Amniotic stem cell (primary cell): ENCODE measurements around the gene HSD17B1.
"Not testable (repeated sequence)": the region's sequence is repeated elsewhere in the genome, so short reads cannot be mapped to it uniquely, and the experiment has no call there.

Experiments used
- DNase-seq: peaks from one replicate; lab custom pipeline; 2025; lab: John Stamatoyannopoulos, UW

Gene HSD17B1

GRCh38 chr17:42548070-42548837, 4.5 kb upstream of the HSD17B1 start:
- no peak for DNase-seq

DNA sequence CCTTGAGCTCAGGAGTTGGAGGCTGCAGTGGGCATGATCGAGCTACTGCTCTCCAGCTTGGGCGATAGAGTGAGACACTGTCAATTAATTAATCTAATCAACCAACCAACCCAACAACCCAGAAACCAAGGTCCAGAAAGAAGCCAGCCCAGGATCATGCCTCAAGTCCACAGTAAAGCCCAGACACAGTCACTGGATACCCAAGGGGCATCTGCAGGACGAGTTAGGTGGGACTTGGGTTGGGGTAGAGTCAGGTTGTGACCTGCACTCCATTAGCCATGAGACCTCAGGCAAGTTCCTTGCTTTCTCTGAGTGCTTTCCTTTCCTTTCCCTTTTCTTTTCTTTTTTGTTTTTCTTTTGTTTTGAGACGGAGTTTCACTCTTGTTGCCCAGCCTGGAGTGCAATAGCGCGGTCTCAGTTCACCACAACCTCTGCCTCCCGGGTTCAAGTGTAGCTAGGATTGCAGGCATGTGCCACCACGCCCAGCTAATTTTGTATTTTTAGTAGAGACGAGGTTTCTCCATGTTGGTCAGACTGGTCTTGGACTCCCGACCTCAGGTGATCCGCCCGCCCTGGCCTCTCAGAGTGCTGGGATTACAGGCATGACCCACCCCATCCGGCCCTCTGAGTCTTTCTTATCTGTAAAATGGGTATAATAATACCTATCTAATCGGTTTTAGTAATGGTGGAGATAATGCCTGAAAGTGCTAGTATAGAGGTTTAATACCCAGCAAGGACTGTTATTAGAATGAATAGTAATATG, 3.5 kb upstream of the HSD17B1 start:
- DNase-seq, result no peak

DNA sequence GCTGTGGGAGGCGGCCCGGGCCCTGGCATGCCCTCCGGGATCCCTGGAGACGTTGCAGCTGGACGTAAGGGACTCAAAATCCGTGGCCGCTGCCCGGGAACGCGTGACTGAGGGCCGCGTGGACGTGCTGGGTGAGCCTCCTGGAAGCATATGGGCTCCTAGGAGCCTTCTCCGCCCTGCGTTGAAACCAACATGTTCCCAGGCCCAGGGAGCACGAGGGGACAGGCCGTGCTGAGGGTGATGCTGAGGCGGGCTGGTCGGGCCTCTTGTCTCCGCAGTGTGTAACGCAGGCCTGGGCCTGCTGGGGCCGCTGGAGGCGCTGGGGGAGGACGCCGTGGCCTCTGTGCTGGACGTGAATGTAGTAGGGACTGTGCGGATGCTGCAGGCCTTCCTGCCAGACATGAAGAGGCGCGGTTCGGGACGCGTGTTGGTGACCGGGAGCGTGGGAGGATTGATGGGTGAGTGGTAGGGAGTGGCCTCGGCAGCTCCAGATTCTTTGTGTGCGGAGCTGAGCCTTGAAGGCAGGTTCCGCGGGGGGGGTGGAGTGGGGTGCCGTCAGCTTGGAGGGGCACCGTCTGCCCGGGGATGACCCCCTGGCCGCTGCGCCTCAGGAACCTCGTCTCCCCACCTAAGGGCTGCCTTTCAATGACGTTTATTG, 567 bp downstream of the HSD17B1 start:
- no peak for DNase-seq

DNA sequence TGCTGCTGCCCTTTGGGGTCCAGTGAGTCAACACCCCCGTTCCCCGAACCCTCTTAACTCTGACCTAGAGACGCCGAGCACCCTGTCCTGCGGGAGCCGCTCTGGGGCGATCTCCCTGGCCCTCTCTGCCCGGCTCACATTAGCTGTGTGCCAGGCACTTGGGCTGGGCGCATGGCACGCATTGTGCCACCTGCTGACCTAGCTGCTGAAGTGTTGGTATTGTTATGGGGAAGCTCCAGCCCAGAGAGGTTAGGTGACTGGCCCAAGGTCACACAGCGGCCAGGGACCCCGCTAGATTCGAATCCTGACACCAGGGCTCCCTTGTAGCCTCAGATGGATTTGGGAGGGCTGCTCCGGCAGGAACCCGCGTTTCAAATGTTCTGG, 1.1 kb downstream of the HSD17B1 start:
- no peak for DNase-seq

DNA sequence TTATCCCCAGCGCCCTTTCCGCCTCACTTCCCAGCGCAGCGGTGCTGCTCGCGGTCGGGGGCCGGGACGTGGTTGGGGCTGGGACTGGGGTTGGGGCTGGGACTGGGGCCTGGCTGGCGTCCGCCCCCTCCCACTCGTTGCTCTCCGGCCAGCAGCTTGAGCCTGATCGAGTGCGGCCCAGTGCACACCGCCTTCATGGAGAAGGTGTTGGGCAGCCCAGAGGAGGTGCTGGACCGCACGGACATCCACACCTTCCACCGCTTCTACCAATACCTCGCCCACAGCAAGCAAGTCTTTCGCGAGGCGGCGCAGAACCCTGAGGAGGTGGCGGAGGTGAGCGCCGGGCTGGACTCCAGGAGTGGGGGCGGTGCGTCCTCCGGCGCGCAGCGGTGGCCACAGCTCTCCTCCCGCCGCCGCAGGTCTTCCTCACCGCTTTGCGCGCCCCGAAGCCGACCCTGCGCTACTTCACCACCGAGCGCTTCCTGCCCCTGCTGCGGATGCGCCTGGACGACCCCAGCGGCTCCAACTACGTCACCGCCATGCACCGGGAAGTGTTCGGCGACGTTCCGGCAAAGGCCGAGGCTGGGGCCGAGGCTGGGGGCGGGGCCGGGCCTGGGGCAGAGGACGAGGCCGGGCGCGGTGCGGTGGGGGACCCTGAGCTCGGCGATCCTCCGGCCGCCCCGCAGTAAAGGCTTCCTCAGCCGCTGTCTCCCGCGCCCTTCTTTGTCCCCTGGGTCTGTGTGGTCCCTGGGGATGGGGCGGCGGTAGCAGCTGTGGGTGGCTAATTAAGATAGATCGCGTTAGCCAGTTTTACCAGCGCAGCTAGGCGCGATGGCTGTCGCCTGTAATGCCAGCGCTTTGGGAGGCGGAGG, 1.8 kb downstream of the HSD17B1 start:
- DNase-seq, result peak; percentile 67

DNA sequence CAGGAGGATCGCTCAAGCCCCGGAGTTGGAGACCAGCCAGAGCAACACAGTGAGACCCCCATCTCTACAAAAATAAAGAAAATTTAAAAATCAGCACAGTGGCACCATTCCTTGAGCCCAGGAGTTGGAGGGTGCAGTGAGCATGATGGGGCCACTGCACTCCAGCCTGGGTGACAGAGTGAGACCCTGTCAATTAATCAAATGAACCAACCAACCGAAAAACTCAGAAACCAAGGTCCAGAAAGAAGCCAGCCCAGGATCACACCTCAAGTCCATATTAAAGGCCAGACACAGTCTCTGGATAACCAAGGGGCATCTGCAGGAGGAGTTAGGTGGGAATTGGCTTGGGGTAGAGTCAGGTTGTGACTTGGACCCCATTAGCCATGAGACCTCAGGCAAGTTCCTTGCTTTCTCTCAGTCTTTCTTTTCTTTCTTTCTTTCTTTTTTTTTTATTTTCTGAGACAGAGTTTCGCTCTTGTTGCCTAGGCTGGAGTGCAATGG, 2.4 kb downstream of the HSD17B1 start:
- no peak for DNase-seq

GRCh38 chr17:42555961-42556617, 3.4 kb downstream of the HSD17B1 start:
- not testable (repeated sequence) for DNase-seq

DNA sequence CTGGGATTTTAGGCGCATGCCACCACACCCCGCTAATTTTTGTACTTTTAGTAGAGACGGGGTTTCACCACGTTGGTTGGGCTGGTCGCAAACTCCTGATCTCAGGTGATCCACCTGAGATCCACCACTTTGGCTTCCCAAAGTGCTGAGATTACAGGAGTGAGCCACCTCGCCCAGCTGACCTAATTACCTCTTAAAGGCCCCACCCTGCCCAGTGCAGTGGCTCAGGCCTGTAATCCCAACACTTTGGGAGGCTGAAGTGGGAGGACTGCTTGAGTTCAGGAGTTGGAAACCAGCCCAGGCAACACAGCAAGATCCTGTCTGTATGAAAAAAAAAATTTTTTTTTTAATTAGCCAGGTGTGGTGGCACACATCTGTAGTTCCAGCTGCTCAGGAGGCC, 6.4 kb downstream of the HSD17B1 start:
- no peak for DNase-seq

DNA sequence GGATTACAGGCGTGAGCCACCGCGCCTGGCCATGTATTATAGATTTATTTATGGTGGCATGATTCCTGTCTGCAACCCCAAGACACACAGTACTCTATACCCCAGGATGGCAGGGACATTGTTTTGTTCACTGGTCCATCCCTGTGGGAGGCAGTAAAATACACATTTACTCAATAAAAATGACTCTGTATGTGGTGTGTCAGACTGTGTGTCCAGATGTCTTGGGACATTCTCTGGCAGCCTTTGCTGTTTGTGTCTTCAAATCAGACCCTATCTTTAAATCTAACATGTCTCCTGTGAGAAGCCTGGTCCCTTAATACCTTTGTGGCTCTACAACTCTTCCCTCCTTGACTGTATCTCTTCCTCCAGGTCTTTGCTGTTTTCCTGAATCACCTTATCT, 7.5 kb downstream of the HSD17B1 start:
- DNase-seq, result no peak

GRCh38 chr17:42561897-42562387, 9.2 kb downstream of the HSD17B1 start, which contains the start of gene COASY:
Gene COASY (plus strand): TSS chr17:42562148. CDS start chr17:42562623, 475 bp downstream.
- peak; percentile 97 for DNase-seq

DNA sequence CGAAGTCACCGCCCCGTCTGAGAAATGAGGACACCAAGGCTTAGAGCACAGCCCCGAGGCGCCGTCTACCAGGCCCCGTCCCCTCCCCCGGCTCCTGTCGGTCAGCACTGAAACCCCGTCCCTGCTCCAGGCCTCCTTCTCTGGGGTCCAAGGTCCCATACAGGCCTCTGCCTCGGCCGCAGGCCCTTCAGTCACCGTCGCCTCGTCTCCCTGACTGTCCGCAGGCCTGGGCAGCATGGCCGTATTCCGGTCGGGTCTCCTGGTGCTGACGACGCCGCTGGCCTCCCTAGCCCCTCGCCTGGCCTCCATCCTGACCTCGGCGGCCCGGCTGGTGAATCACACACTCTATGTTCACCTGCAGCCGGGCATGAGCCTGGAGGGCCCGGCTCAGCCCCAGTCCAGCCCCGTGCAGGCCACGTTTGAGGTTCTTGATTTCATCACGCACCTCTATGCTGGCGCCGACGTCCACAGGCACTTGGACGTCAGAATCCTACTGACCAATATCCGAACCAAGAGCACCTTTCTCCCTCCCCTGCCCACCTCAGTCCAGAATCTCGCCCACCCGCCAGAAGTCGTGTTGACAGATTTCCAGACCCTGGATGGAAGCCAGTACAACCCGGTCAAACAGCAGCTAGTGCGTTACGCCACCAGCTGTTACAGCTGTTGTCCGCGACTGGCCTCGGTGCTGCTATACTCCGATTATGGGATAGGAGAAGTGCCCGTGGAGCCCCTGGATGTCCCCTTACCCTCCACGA, 9.8 kb downstream of the HSD17B1 start:
- DNase-seq, result no peak

DNA sequence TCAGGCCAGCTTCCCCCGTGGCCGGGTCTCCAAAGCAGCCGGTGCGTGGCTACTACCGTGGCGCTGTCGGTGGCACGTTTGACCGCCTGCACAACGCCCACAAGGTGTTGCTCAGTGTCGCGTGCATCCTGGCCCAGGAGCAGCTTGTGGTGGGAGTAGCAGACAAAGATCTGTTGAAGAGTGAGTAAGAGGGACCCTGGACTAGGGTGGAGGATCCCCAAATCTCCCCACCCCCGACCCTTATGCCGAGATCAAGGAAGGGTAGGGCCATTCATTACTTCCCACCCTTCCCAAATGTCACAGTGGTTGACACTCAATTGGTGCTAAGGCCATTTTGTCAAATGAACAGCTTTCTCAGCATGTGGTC, 10.4 kb downstream of the HSD17B1 start:
- no peak for DNase-seq

GRCh38 chr17:42563543-42563942, 10.8 kb downstream of the HSD17B1 start:
- no peak for DNase-seq

GRCh38 chr17:42563950-42564349, 11.2 kb downstream of the HSD17B1 start:
- DNase-seq, result no peak

DNA sequence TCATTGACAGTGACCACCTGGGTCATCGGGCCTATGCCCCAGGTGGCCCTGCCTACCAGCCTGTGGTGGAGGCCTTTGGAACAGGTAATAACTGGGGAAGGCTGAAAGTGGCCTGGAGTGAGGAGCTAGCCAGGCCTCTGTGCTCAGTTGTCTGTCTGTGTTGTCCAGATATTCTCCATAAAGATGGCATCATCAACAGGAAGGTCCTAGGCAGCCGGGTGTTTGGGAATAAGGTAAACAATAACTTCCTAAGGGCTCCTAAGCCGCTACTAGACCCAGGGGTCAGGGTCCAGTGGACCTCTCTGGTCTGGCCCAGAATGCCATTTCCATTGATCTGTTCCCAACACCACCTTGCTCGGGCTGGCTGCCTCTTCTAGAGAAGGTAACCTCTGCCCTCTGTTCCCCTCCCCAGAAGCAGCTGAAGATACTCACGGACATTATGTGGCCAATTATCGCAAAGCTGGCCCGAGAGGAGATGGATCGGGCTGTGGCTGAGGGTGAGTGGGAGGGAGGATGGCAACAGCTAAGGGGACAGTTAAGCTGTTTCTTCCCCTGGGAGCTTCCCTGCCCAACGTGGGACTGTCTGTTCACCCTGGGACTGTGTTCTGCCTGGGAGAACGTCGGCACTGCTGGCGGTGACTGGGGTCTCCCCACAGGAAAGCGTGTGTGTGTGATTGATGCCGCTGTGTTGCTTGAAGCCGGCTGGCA, 12.2 kb downstream of the HSD17B1 start:
- DNase-seq, result no peak

DNA sequence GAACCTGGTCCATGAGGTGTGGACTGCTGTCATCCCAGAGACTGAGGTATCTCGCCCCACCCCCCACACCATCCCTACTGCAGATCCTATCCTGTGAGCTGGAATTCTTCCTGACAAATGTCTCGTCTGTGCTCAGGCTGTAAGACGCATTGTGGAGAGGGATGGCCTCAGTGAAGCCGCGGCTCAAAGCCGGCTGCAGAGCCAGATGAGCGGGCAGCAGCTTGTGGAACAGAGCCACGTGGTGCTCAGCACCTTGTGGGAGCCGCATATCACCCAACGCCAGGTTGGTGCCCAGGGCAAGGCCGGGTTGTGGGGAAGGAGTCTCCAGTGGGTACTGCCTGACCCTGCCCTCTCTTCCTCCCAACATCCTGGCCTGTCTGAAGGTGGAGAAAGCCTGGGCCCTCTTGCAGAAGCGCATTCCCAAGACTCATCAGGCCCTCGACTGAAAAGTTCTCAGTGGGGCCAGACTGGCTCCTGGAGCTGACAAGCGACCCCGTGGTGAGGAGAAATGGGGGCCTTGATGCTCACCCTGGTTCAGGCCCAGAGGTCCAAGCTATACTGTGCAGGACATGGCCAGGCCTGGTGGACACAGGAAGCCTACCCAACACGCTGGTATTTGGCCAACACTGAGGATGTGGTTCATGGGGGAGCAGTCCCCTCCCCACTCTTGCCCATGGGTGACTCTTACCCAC, 12.9 kb downstream of the HSD17B1 start:
- no peak for DNase-seq

GRCh38 chr17:42566215-42566882, 13.6 kb downstream of the HSD17B1 start:
- no peak for DNase-seq

DNA sequence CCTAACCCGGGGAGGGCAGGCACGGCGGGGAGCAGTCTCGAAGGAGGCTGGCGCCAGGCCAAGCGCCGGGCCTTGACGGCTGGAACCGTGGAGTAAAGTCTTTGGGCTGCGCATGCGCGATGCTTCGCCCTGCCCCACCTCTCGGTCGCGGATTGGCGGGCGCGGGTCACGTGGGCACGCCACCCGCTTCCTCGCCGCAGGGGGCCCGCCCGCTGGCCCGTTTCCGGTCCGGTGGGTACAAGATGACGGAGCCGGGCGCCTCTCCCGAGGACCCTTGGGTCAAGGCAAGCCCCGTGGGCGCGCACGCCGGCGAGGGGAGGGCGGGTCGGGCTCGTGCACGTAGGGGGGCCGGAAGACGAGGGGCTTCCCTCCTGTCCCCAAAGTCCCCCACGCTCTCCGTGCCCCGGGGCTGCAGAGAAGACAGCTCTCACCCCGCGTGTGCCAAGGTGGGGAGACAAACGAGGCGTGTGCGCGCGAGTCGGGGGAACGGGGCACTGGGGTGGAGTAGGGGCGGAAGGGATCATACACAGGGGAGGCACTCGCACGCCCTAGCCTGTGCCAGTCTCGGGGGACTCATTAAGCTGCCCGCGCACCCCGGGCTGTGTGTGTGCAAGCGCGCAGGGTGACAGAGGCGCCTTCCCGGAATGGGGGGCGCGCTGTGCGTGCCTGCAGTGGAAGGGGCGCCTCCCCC, 14.3 kb downstream of the HSD17B1 start, which contains the start of gene MLX:
Gene MLX, plus strand, starts transcription at position 218 of the 691 bp plus-strand sequence. Its CDS starts 25 bp downstream, at position 243.
- DNase-seq, result peak; percentile 74
